H1 (cell line): ENCODE data around the gene PRKN. TPM values are rescaled to one million over a fixed set of nuclear protein-coding genes. Genes with fewer than 3 reads are reported as not detected.

ENCODE experiments used
- CTCF ChIA-PET: fragments of 300-600 bp; sonication (Branson Sonifier 250); formaldehyde crosslinking; loops from one replicate; lab custom pipeline; 2021; ENCODE audit not compliant: partially characterized antibody; lab: Charles Lee
- POLR2A ChIA-PET: fragments of 300-600 bp; sonication (Branson Sonifier 250); formaldehyde crosslinking; loops from one replicate; lab custom pipeline; 2021; ENCODE audit warnings: inconsistent platforms; ENCODE audit not compliant: partially characterized antibody; lab: Charles Lee
- DNase-seq, 2 experiments: peaks; one replicate each; pipeline versions ENCODE4 v3.0.0 to v3.0.0-alpha.2; 2010 to 2022; ENCODE audit warnings: low spot score in 2 of 2, low read depth in 1 of 2, mixed read lengths in 1 of 2
- FAIRE-seq: peaks from 2 replicates; lab custom pipeline; 2011; peaks lifted over from hg19 to GRCh38; lab: Jason Lieb, UNC
- H2AFZ ChIP-seq: 2 replicates; pipeline ENCODE4 v1.8.1; 2012; ENCODE audit warnings: low read length, inconsistent platforms
- H2AK5ac ChIP-seq: 2 replicates; pipeline ENCODE4 v1.6.1; 2013; ENCODE audit warnings: low read depth, low read length
- H2BK120ac ChIP-seq: replicated peaks from 2 replicates; pipeline ENCODE3; 2013; ENCODE audit warnings: low read depth, low read length, inconsistent platforms
- H2BK12ac ChIP-seq: 2 replicates; pipeline ENCODE4 v1.6.1; 2013; ENCODE audit warnings: low read depth, low read length
- H2BK15ac ChIP-seq: 2 replicates; pipeline ENCODE4 v1.6.1; 2013; ENCODE audit warnings: low read length
- H2BK20ac ChIP-seq: 2 replicates; pipeline ENCODE4 v1.6.1; 2013; ENCODE audit warnings: low read length
- H2BK5ac ChIP-seq: 2 replicates; pipeline ENCODE4 v1.6.1; 2013; ENCODE audit warnings: low read depth, low read length
- H3K14ac ChIP-seq: 2 replicates; pipeline ENCODE4 v1.6.1; 2013; ENCODE audit warnings: inconsistent platforms; ENCODE audit not compliant: insufficient read length
- H3K18ac ChIP-seq: 2 replicates; pipeline ENCODE4 v1.6.1; 2013; ENCODE audit warnings: low read length; ENCODE audit errors: extremely low read depth
- H3K23ac ChIP-seq: 2 replicates; pipeline ENCODE4 v1.6.1; 2013; ENCODE audit warnings: inconsistent platforms; ENCODE audit not compliant: insufficient read length
- H3K23me2 ChIP-seq: 2 replicates; pipeline ENCODE4 v1.6.1; 2013; ENCODE audit warnings: low read depth, low read length
- H3K27ac ChIP-seq: 2 replicates; pipeline ENCODE4 v1.6.1; 2011; ENCODE audit warnings: low read depth, low read length, inconsistent platforms
- H3K27me3 ChIP-seq, 4 experiments: replicated peaks in 1 of 4; 1 replicate in 1 of 4; 2 replicates in 3 of 4; pipeline versions ENCODE4 v1.6.1 to v1.8.1; 2011 to 2013; ENCODE audit warnings: low read length in 3 of 4, mild to moderate bottlenecking in 3 of 4, inconsistent platforms in 2 of 4, mixed read lengths in 2 of 4, moderate library complexity in 1 of 4; ENCODE audit not compliant: control insufficient read depth in 3 of 4, insufficient read depth in 3 of 4; ENCODE audit errors: extremely low read depth in 1 of 4
- H3K36me3 ChIP-seq, 4 experiments: 2 replicates each; pipeline versions ENCODE4 v1.6.1 to v1.8.1; 2011 to 2013; ENCODE audit warnings: mild to moderate bottlenecking in 4 of 4, low read length in 3 of 4, moderate library complexity in 2 of 4, control low read depth in 1 of 4, inconsistent platforms in 1 of 4; ENCODE audit not compliant: insufficient read depth in 4 of 4, control insufficient read depth in 2 of 4
- H3K4ac ChIP-seq: replicated peaks from 2 replicates; pipeline ENCODE3; 2013; ENCODE audit warnings: low read length, low read depth, mixed read lengths, inconsistent platforms; ENCODE audit not compliant: insufficient read length
- H3K4me1 ChIP-seq, 4 experiments: replicated peaks in 1 of 4; 1 replicate in 1 of 4; 2 replicates in 3 of 4; pipeline versions ENCODE4 v1.6.1 to v1.8.1; 2011 to 2013; ENCODE audit warnings: low read length in 3 of 4, inconsistent platforms in 2 of 4, mixed read lengths in 1 of 4; ENCODE audit not compliant: insufficient read depth in 4 of 4, control insufficient read depth in 3 of 4
- H3K4me2 ChIP-seq, 2 experiments: 2 replicates each; pipeline versions ENCODE4 v1.6.1 to v1.8.1; 2011 to 2013; ENCODE audit warnings: low read depth in 2 of 2, low read length in 2 of 2, control low read depth in 1 of 2, inconsistent platforms in 1 of 2, mild to moderate bottlenecking in 1 of 2; ENCODE audit not compliant: insufficient read depth in 1 of 2
- H3K4me3 ChIP-seq, 4 experiments: fragments of 200-600, 300-600 bp in 1 of 4; sonication (generic), shearing (Covaris generic), sonication (Bioruptor Twin) in 1 of 4; 2 replicates each; pipeline versions ENCODE4 v1.5.1 to v1.8.1; 2011 to 2016; ENCODE audit warnings: low read length in 4 of 4, low read depth in 3 of 4, control low read depth in 2 of 4, inconsistent platforms in 2 of 4, mild to moderate bottlenecking in 2 of 4, mixed read lengths in 1 of 4, moderate library complexity in 1 of 4; ENCODE audit not compliant: insufficient read depth in 2 of 4; ENCODE audit errors: extremely low read depth in 1 of 4
- H3K56ac ChIP-seq: replicated peaks from 2 replicates; pipeline ENCODE3; 2013; ENCODE audit warnings: low read depth, mild to moderate bottlenecking, mixed read lengths, low read length, inconsistent platforms; ENCODE audit not compliant: insufficient read length
- H3K79me1 ChIP-seq: 2 replicates; pipeline ENCODE4 v1.6.1; 2013; ENCODE audit warnings: low read depth, low read length, control low read depth
- H3K79me2 ChIP-seq, 2 experiments: 2 replicates each; pipeline versions ENCODE4 v1.6.1 to v1.8.1; 2012 to 2013; ENCODE audit warnings: low read length in 2 of 2, mild to moderate bottlenecking in 2 of 2, inconsistent platforms in 1 of 2; ENCODE audit not compliant: insufficient read depth in 2 of 2, control insufficient read depth in 1 of 2
- H3K9ac ChIP-seq, 4 experiments: replicated peaks in 1 of 4; 1 replicate in 1 of 4; 2 replicates in 3 of 4; pipeline versions ENCODE4 v1.6.1 to v1.8.1; 2011 to 2013; ENCODE audit warnings: low read depth in 3 of 4, low read length in 3 of 4, control low read depth in 2 of 4, mild to moderate bottlenecking in 2 of 4, moderate library complexity in 2 of 4, inconsistent platforms in 1 of 4; ENCODE audit errors: extremely low read depth in 1 of 4
- H3K9me3 ChIP-seq, 2 experiments: 2 replicates each; pipeline versions ENCODE4 v1.6.1 to v1.8.1; 2012 to 2013; ENCODE audit warnings: mild to moderate bottlenecking in 2 of 2, moderate library complexity in 2 of 2, control low read depth in 1 of 2, inconsistent platforms in 1 of 2, low read depth in 1 of 2, low read length in 1 of 2, mixed read lengths in 1 of 2; ENCODE audit not compliant: insufficient read depth in 2 of 2
- H4K20me1 ChIP-seq, 2 experiments: replicated peaks in 1 of 2; 2 replicates each; pipeline versions ENCODE3 to v1.8.1; 2011 to 2013; ENCODE audit warnings: inconsistent platforms in 2 of 2, low read length in 2 of 2, mild to moderate bottlenecking in 1 of 2; ENCODE audit not compliant: insufficient read depth in 2 of 2, control insufficient read depth in 1 of 2
- H4K5ac ChIP-seq: 2 replicates; pipeline ENCODE4 v1.6.1; 2013; ENCODE audit warnings: low read length, low read depth, mixed read lengths, inconsistent platforms; ENCODE audit not compliant: insufficient read length
- H4K8ac ChIP-seq: 2 replicates; pipeline ENCODE4 v1.8.0; 2013; ENCODE audit warnings: mild to moderate bottlenecking, moderate library complexity, low read length, inconsistent platforms; ENCODE audit not compliant: insufficient read depth; ENCODE audit errors: extremely low read depth
- H4K91ac ChIP-seq: replicated peaks from 2 replicates; pipeline ENCODE3; 2013; ENCODE audit warnings: low read length, mixed read lengths, inconsistent platforms; ENCODE audit not compliant: insufficient read length
- CREB1 ChIP-seq: IDR thresholded peaks from 2 replicates; pipeline ENCODE4 v1.6.1; 2012; ENCODE audit warnings: inconsistent platforms
- CTCF ChIP-seq, 3 experiments: IDR thresholded peaks; 1 replicate in 2 of 3; 2 replicates in 1 of 3; pipeline versions ENCODE4 v1.5.1 to v1.6.1; 2011; ENCODE audit warnings: low read length in 3 of 3, mild to moderate bottlenecking in 3 of 3, inconsistent platforms in 2 of 3, low read depth in 1 of 3, moderate library complexity in 1 of 3; ENCODE audit not compliant: insufficient read depth in 1 of 3; ENCODE audit errors: control extremely low read depth in 1 of 3
- WGBS, 2 experiments: shearing (Covaris generic) in 1 of 2; methylation state at CpG; one replicate each; pipeline versions ENCODE4 v1.1.6 to v1.1.7; 2013 to 2015; ENCODE audit warnings: low lambda C conversion rate in 2 of 2, mixed read lengths in 2 of 2, inconsistent platforms in 1 of 2, low coverage in 1 of 2, missing lambda C conversion rate in 1 of 2; ENCODE audit not compliant: insufficient replicate concordance in 2 of 2, insufficient coverage in 1 of 2, insufficient read length in 1 of 2; ENCODE audit errors: extremely low coverage in 1 of 2, missing lambda C conversion rate in 1 of 2; 5-methylcytosine and 5-hydroxymethylcytosine counted together
- polyA plus RNA-seq, 7 experiments: library from polyadenylated mRNA; depleted of rRNA in 3 of 7; stranded (reverse) in 5 of 7; unstranded in 2 of 7; fragments of >200 nt in 5 of 7; fragments of 200-250 nt in 2 of 7; gene quantifications; 1 replicate in 5 of 7; 2 replicates in 1 of 7; 4 replicates in 1 of 7; pipeline versions ENCODE4 v1.2.1 to v1.2.3, GENCODE V29; 2011 to 2013; ENCODE audit warnings: missing spikeins in 2 of 7, mixed read lengths in 2 of 7
- total RNA-seq: library from RNA; stranded (reverse); fragmentation: NEBNext Ultra II Directional; extraction: Animal tissue kit (Norgen Biotek cat#: 25700); gene quantifications from 2 replicates; pipeline ENCODE4 v1.2.1, GENCODE V29; 2021

The PRKN gene
- total and polyA plus RNA-seq, 2 of the 8 experiments (the other 6 are each of a cell fraction or from before 2014, with no cell fraction given), result 0.13 to 0.29 TPM

GRCh38 chr6:161835500-161836215 is 891.9 kb downstream of the PRKN start:
- CTCF ChIA-PET, result interaction anchor here (1.0 to 1.3 kb wide), 7 partner anchors 10 to 389 kb away, joined by 3 to 4 read pairs (median 3); no protein-coding TSS in a partner anchor
- Histone ChIP-seq H3K4me3 (no peak overlapping the region), H3K4me1 (peaks cover 3 to 15% (median 6%) of the 10 kb centered on the region in 4 experiments), H3K79me1 (no peaks in the 10 kb centered on the region), H3K18ac (no peak overlapping the region; the same call in 1 of the 2 replicates), H4K8ac (no peak overlapping the region), H2BK20ac (no peak overlapping the region), H2BK15ac (no peak overlapping the region), H2AFZ (no peak overlapping the region), H3K4ac (no peak overlapping the region), H4K5ac (no peak overlapping the region), H3K14ac (no peak overlapping the region)
- POLR2A ChIA-PET, result no interaction called here
- 82% methylated on average over 19 of the region's 19 CpGs; no CpG with 5 or more reads in 1 of the 2 experiments for WGBS, 2 experiments
- TF ChIP-seq CREB1 (no peak), CTCF (IDR thresholded peaks at IDR 0.05; ENCODE audit: control extremely low read depth in 1 of 3, insufficient read depth in 1 of 3, low read depth in 1 of 3, low read length in 3 of 3) (peak in 1 of 3 experiments; percentile 1; a peak in 1 of 4 replicates)
- TF ChIP-seq, all 59 proteins: peak for 1
- no peak overlapping the region for H2AK5ac ChIP-seq
- no peak overlapping the region for H4K91ac ChIP-seq
- no peak for FAIRE-seq
- H3K56ac ChIP-seq, result no peak overlapping the region
- no peaks in the 10 kb centered on the region for H4K20me1 ChIP-seq
- H3K79me2 ChIP-seq, result no peaks in the 10 kb centered on the region
- DNase-seq, result no peak
- H3K9ac ChIP-seq, result no peak overlapping the region
- no peak overlapping the region for H2BK12ac ChIP-seq
- no peak overlapping the region for H3K23ac ChIP-seq
- H3K9me3 ChIP-seq, result no peaks in the 10 kb centered on the region
- no peaks in the 10 kb centered on the region for H3K27me3 ChIP-seq
- no peaks in the 10 kb centered on the region for H3K23me2 ChIP-seq
- H3K4me2 ChIP-seq, result no peak overlapping the region
- no peaks in the 10 kb centered on the region for H3K36me3 ChIP-seq
- no peak overlapping the region for H2BK120ac ChIP-seq
- no peak overlapping the region for H2BK5ac ChIP-seq
- H3K27ac ChIP-seq, result no peak overlapping the region
